Naive B cell (primary cell): ENCODE results near the gene HS3ST5. TPM values are rescaled to one million over a fixed set of nuclear protein-coding genes. Genes with fewer than 3 reads are reported as not detected.
A peak's percentile ranks its signal among the peaks of the same experiment; 100 is the strongest.

ENCODE experiments used
- ATAC-seq, 2 donors: fragments of 150-1000 bp; cut with Tn5 transposase; 2 replicates each; pipeline ENCODE4 v1.10.0; 2021; ENCODE audit warnings: low read depth in 2 of 2, mild to moderate bottlenecking in 2 of 2, moderate library complexity in 2 of 2
- DNase-seq: peaks from one replicate; pipeline ENCODE4 v3.0.0; 2022
- H3K27ac Mint-ChIP-seq, 6 donors: one replicate each; pipeline ENCODE4 v1.8.0; 2020 to 2022; ENCODE audit warnings: mild to moderate bottlenecking in 6 of 6, mixed read lengths in 6 of 6, moderate library complexity in 5 of 6, inconsistent platforms in 2 of 6
- H3K27me3 Mint-ChIP-seq, 3 donors: one replicate each; pipeline ENCODE4 v1.8.0; 2021 to 2022; ENCODE audit warnings: mixed read lengths in 3 of 3, mild to moderate bottlenecking in 1 of 3
- H3K36me3 Mint-ChIP-seq, 2 donors: one replicate each; pipeline ENCODE4 v1.8.0; 2020 to 2022; ENCODE audit warnings: mixed read lengths in 2 of 2, inconsistent platforms in 1 of 2, mild to moderate bottlenecking in 1 of 2
- H3K4me1 Mint-ChIP-seq, 3 donors: one replicate each; pipeline ENCODE4 v1.8.0; 2020 to 2022; ENCODE audit warnings: mixed read lengths in 3 of 3, inconsistent platforms in 1 of 3, mild to moderate bottlenecking in 1 of 3, moderate library complexity in 1 of 3
- H3K4me3 Mint-ChIP-seq, 8 donors: one replicate each; pipeline ENCODE4 v1.8.0; 2020 to 2022; ENCODE audit warnings: mild to moderate bottlenecking in 8 of 8, mixed read lengths in 8 of 8, moderate library complexity in 8 of 8, inconsistent platforms in 2 of 8
- H3K9me3 Mint-ChIP-seq, 7 donors: one replicate each; pipeline ENCODE4 v1.8.0; 2020 to 2022; ENCODE audit warnings: mixed read lengths in 7 of 7, mild to moderate bottlenecking in 5 of 7, inconsistent platforms in 2 of 7, moderate library complexity in 1 of 7
- polyA plus RNA-seq, 6 donors: library from polyadenylated mRNA; unstranded; fragments of 300-500 nt; fragmentation: Illumina TruSeq; gene quantifications; one replicate each; pipeline ENCODE4 v1.2.3, GENCODE V29; 2021; ENCODE audit warnings: low read depth in 6 of 6

The HS3ST5 gene
- polyA plus RNA-seq, 6 donors from 2014 or later: not detected

GRCh38 chr6:114355300-114355699, 12.5 kb upstream of the HS3ST5 start:
- ATAC-seq: no peak
- peaks cover 0 to 9% (median 0%) of the 10 kb centered on the region in 3 donors for H3K27me3 Mint-ChIP-seq
- H3K9me3 Mint-ChIP-seq: peaks cover 0 to 9% (median 0%) of the 10 kb centered on the region in 7 donors
- no peaks in the 10 kb centered on the region for H3K4me1 Mint-ChIP-seq
- H3K4me3 Mint-ChIP-seq: no peak overlapping the region
- H3K36me3 Mint-ChIP-seq: no peaks in the 10 kb centered on the region
- no peak overlapping the region for H3K27ac Mint-ChIP-seq
- no peak for DNase-seq

- Mint-ChIP-seq H3K36me3 (no peaks in the 10 kb centered on the region), H3K27ac (no peak overlapping the region), H3K4me3 (no peak overlapping the region), H3K27me3 (peaks cover 0 to 9% (median 0%) of the 10 kb centered on the region in 3 donors), H3K9me3 (peaks cover 0 to 9% (median 0%) of the 10 kb centered on the region in 7 donors), H3K4me1 (no peaks in the 10 kb centered on the region)
- ATAC-seq (no peak), DNase-seq (no peak)
These were observed 11.7 kb upstream of the HS3ST5 start for GRCh38 chr6:114354482-114354881.

- no peak for DNase-seq
- Mint-ChIP-seq H3K27ac (no peak overlapping the region), H3K36me3 (no peaks in the 10 kb centered on the region), H3K4me3 (no peak overlapping the region), H3K4me1 (peaks cover 0 to 7% (median 0%) of the 10 kb centered on the region in 3 donors), H3K9me3 (peaks cover 0 to 3% (median 0%) of the 10 kb centered on the region in 7 donors), H3K27me3 (peaks cover 10 to 25% (median 25%) of the 10 kb centered on the region in 3 donors)
- ATAC-seq: no peak
These were observed 3.6 kb upstream of the HS3ST5 start for GRCh38 chr6:114346451-114346850.

- H3K36me3 Mint-ChIP-seq: no peaks in the 10 kb centered on the region
- no peak overlapping the region for H3K27ac Mint-ChIP-seq
- no peak for ATAC-seq
- no peak overlapping the region for H3K4me3 Mint-ChIP-seq
- H3K9me3 Mint-ChIP-seq: peaks cover 0 to 3% (median 0%) of the 10 kb centered on the region in 7 donors
- peaks cover 15 to 30% (median 28%) of the 10 kb centered on the region in 3 donors for H3K27me3 Mint-ChIP-seq
- H3K4me1 Mint-ChIP-seq: peaks cover 0 to 11% (median 0%) of the 10 kb centered on the region in 3 donors
- DNase-seq: no peak
These were observed 2.1 kb upstream of the HS3ST5 start for GRCh38 chr6:114344971-114345275.

- Mint-ChIP-seq H3K27ac (no peak overlapping the region), H3K27me3 (peaks cover 20 to 33% (median 33%) of the 10 kb centered on the region in 3 donors), H3K4me1 (peaks cover 0 to 11% (median 0%) of the 10 kb centered on the region in 3 donors), H3K4me3 (no peak overlapping the region), H3K36me3 (no peaks in the 10 kb centered on the region), H3K9me3 (peaks cover 0 to 3% (median 0%) of the 10 kb centered on the region in 7 donors)
- DNase-seq: no peak
- ATAC-seq: no peak
These were observed 1.6 kb upstream of the HS3ST5 start for GRCh38 chr6:114344246-114344970.

- DNase-seq: no peak
- Mint-ChIP-seq H3K27ac (no peak overlapping the region), H3K36me3 (no peaks in the 10 kb centered on the region), H3K4me3 (peak overlapping the region in 4 of 8 donors; percentile 35 to 61 (median 51)), H3K4me1 (peaks cover 0 to 11% (median 0%) of the 10 kb centered on the region in 3 donors), H3K27me3 (peaks cover 21 to 36% (median 33%) of the 10 kb centered on the region in 3 donors), H3K9me3 (peaks cover 0 to 3% (median 0%) of the 10 kb centered on the region in 7 donors)
- no peak for ATAC-seq
These were observed 940 bp upstream of the HS3ST5 start for GRCh38 chr6:114343782-114344144.

- Mint-ChIP-seq H3K36me3 (no peaks in the 10 kb centered on the region), H3K4me1 (peaks cover 0 to 11% (median 0%) of the 10 kb centered on the region in 3 donors)
These were observed 567 bp downstream of the HS3ST5 start for GRCh38 chr6:114342086-114342825.

GRCh38 chr6:114339706-114340105, 3.1 kb downstream of the HS3ST5 start:
- Mint-ChIP-seq H3K27ac (no peak overlapping the region), H3K36me3 (no peaks in the 10 kb centered on the region), H3K4me1 (peaks cover 0 to 11% (median 0%) of the 10 kb centered on the region in 3 donors), H3K9me3 (peaks cover 0 to 3% (median 0%) of the 10 kb centered on the region in 7 donors), H3K27me3 (peaks cover 21 to 36% (median 28%) of the 10 kb centered on the region in 3 donors), H3K4me3 (no peak overlapping the region)
- DNase-seq (no peak), ATAC-seq (no peak)

More at GRCh38 chr6:114342086-114342825, 567 bp downstream of the HS3ST5 start:
- DNase-seq: no peak
- Mint-ChIP-seq H3K27ac (no peak overlapping the region), H3K27me3 (peaks cover 21 to 36% (median 33%) of the 10 kb centered on the region in 3 donors), H3K4me3 (no peak overlapping the region), H3K9me3 (peaks cover 0 to 3% (median 0%) of the 10 kb centered on the region in 7 donors)
- no peak for ATAC-seq

GRCh38 chr6:114334237-114334636, 8.6 kb downstream of the HS3ST5 start:
- Mint-ChIP-seq H3K36me3 (no peaks in the 10 kb centered on the region), H3K4me3 (no peak overlapping the region), H3K27me3 (peaks cover 0 to 2% (median 0%) of the 10 kb centered on the region in 3 donors), H3K4me1 (no peaks in the 10 kb centered on the region), H3K27ac (no peak overlapping the region), H3K9me3 (no peaks in the 10 kb centered on the region)
- DNase-seq: no peak
- no peak for ATAC-seq

GRCh38 chr6:114327074-114327473, 15.7 kb downstream of the HS3ST5 start:
- Mint-ChIP-seq H3K36me3 (no peaks in the 10 kb centered on the region), H3K4me1 (no peaks in the 10 kb centered on the region), H3K4me3 (no peak overlapping the region), H3K27ac (no peak overlapping the region), H3K27me3 (no peaks in the 10 kb centered on the region), H3K9me3 (peaks cover 0 to 7% (median 0%) of the 10 kb centered on the region in 7 donors)
- no peak for ATAC-seq
- DNase-seq: no peak

- Mint-ChIP-seq H3K27ac (no peak overlapping the region), H3K4me1 (no peaks in the 10 kb centered on the region), H3K9me3 (peaks cover 0 to 7% (median 0%) of the 10 kb centered on the region in 7 donors), H3K4me3 (no peak overlapping the region), H3K36me3 (no peaks in the 10 kb centered on the region), H3K27me3 (no peaks in the 10 kb centered on the region)
- ATAC-seq (no peak), DNase-seq (no peak)
These were observed 19.0 kb downstream of the HS3ST5 start for GRCh38 chr6:114323784-114324183.

- Mint-ChIP-seq H3K4me1 (no peaks in the 10 kb centered on the region), H3K27me3 (no peaks in the 10 kb centered on the region), H3K9me3 (peaks cover 0 to 2% (median 0%) of the 10 kb centered on the region in 7 donors), H3K4me3 (no peak overlapping the region), H3K36me3 (no peaks in the 10 kb centered on the region), H3K27ac (no peak overlapping the region)
- DNase-seq (no peak), ATAC-seq (no peak)
These were observed 23.1 kb downstream of the HS3ST5 start for GRCh38 chr6:114319749-114320148.

- no peaks in the 10 kb centered on the region for H3K36me3 Mint-ChIP-seq
- DNase-seq (no peak), ATAC-seq (no peak)
- no peaks in the 10 kb centered on the region for H3K27me3 Mint-ChIP-seq
- peaks cover 0 to 7% (median 0%) of the 10 kb centered on the region in 7 donors for H3K9me3 Mint-ChIP-seq
- no peaks in the 10 kb centered on the region for H3K4me1 Mint-ChIP-seq
- H3K27ac Mint-ChIP-seq: no peak overlapping the region
- no peak overlapping the region for H3K4me3 Mint-ChIP-seq
These were observed 26.8 kb downstream of the HS3ST5 start for GRCh38 chr6:114315831-114316595.
